ENCODE data around the gene ZNF592. TPM values are rescaled to one million over a fixed set of nuclear protein-coding genes. Genes with fewer than 3 reads are reported as not detected.

The ZNF592 gene
- total and polyA plus RNA-seq, 2 of the 13 experiments (the other 11 are each of a cell fraction or from before 2014, with no cell fraction given) = 8.2 to 9.8 TPM

GRCh38 chr15:84832448-84833040, 84.2 kb downstream of the ZNF592 start:
- Histone ChIP-seq H4K20me1 (ENCODE audit: insufficient read depth, low read length) (no peaks in the 10 kb centered on the region), H2AFZ (ENCODE audit: low read length) (no peak overlapping the region), H3K9me3 (ENCODE audit: low read length) (no peaks in the 10 kb centered on the region), H3K36me3 (replicated peaks in 1 of 2; ENCODE audit: control insufficient read depth in 1 of 2, insufficient read depth in 2 of 2, low read length in 2 of 2) (no peaks in the 10 kb centered on the region), H3K4me2 (ENCODE audit: low read depth, low read length) (no peak overlapping the region), H3K79me2 (ENCODE audit: insufficient read depth, low read length) (no peaks in the 10 kb centered on the region), H3K27ac (ENCODE audit: extremely low read length, insufficient read depth, low read length) (no peak overlapping the region), H3K4me1 (ENCODE audit: insufficient read depth, low read length) (no peaks in the 10 kb centered on the region), H3K4me3 (replicated peaks in 1 of 3; ENCODE audit: insufficient read depth in 1 of 3, low read depth in 2 of 3, low read length in 3 of 3) (no peak overlapping the region), H3K9ac (ENCODE audit: insufficient read depth, low read depth, low read length) (no peak overlapping the region), H3K27me3 (ENCODE audit: control insufficient read depth in 1 of 2, insufficient read depth in 2 of 2, low read length in 2 of 2) (peaks cover 0 to 28% of the 10 kb centered on the region in 2 experiments; a peak in 3 of 5 replicates)
- FAIRE-seq (no peak), DNase-seq (ENCODE audit: low spot score) (no peak), ATAC-seq (no peak)
- in situ Hi-C loops (cut with HindIII; ENCODE audit: extremely low pct_ligation_motif_present, low pct_unique_long_range_greater_than_20kb) = loop anchor here (25.0 kb wide), 1 partner anchor 330 kb away; no protein-coding TSS in a partner anchor
- ChIA-PET CTCF (ENCODE audit: low intra/inter-chr PET ratio, low total read pairs) (no interaction called here), POLR2A (no interaction called here)
- 39% methylated on average over 2 of the region's 2 CpGs for whole genome bisulfite sequencing (ENCODE audit: low lambda C conversion rate)
- TF ChIP-seq JUN (CRISPR knock-in tag; IDR thresholded peaks at IDR 0.05) (no peak), ZNF777 (CRISPR knock-in tag; IDR thresholded peaks at IDR 0.05) (no peak), HIC2 (CRISPR knock-in tag; IDR thresholded peaks at IDR 0.05; ENCODE audit: low read depth) (no peak), HHEX (CRISPR knock-in tag; IDR thresholded peaks at IDR 0.05) (no peak), ZNF644 (CRISPR knock-in tag; IDR thresholded peaks at IDR 0.05; ENCODE audit: low read depth) (no peak), HCFC1 (IDR thresholded peaks at IDR 0.05; ENCODE audit: low read depth, low read length) (no peak), SNAI1 (CRISPR knock-in tag; IDR thresholded peaks at IDR 0.05; ENCODE audit: borderline replicate concordance) (no peak), PLRG1 (conservative IDR thresholded peaks at IDR 0.05) (no peak), ZNF318 (CRISPR knock-in tag; IDR thresholded peaks at IDR 0.05) (no peak)
- intact Hi-C loops (cut with micrococcal nuclease; ENCODE audit: unreplicated experiment) = no loop called here
- no TSS peak for BruUV-seq (replicated peaks)
